Measurements from ENCODE around the gene SAMD13.

The SAMD13 gene

DNA sequence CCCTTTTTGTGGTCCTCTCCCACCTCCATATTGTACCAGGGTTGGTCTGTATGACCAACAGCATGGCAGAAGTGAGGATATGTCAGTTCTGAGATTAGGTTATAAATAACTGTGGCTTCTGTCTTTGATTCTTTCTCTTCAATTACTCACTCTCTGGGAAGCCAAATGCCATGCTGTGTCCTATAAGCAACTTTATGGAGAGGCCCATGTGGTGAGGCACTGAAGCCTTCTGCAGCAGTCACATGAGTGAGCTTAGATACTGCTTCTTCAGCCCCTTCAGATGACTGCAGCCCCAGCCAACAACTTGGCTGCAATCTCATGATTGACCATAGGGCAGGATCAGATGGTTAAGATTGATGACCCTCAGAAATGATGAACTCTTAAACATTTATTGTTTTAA is 34.0 kb upstream of the SAMD13 start:
- Histone ChIP-seq H3K27me3 (no peaks in the 10 kb centered on the region), H3K9me3 (no peaks in the 10 kb centered on the region), H3K4me3 (ENCODE audit: low read depth, low read length) (no peak overlapping the region), H3K4me1 (no peaks in the 10 kb centered on the region), H3K36me3 (no peaks in the 10 kb centered on the region)
- no peak for DNase-seq
- TF ChIP-seq, protein P1, sequence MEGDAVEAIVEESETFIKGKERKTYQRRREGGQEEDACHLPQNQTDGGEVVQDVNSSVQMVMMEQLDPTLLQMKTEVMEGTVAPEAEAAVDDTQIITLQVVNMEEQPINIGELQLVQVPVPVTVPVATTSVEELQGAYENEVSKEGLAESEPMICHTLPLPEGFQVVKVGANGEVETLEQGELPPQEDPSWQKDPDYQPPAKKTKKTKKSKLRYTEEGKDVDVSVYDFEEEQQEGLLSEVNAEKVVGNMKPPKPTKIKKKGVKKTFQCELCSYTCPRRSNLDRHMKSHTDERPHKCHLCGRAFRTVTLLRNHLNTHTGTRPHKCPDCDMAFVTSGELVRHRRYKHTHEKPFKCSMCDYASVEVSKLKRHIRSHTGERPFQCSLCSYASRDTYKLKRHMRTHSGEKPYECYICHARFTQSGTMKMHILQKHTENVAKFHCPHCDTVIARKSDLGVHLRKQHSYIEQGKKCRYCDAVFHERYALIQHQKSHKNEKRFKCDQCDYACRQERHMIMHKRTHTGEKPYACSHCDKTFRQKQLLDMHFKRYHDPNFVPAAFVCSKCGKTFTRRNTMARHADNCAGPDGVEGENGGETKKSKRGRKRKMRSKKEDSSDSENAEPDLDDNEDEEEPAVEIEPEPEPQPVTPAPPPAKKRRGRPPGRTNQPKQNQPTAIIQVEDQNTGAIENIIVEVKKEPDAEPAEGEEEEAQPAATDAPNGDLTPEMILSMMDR (IDR thresholded peaks at IDR 0.05; ENCODE audit: low read depth, low read length) = no peak

DNA sequence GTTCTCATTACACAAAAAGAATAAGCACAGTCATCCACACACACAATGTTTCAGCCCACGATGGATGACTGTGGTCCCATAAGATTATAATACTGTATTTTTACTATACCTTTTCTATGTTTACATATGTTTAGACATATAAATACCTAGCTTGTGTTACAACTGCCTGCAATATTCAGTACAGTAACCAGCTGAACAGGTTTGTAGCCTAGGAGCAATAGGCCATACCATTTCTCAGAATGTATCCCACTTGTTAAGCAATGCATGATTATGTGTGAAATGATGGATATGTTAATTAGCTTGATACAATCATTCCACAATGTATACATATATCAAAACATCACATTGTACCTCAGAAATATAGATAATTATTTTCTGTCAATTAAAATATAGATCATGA is 33.2 kb upstream of the SAMD13 start:
- Histone ChIP-seq H3K4me3 (ENCODE audit: low read depth, low read length) (no peak overlapping the region), H3K9me3 (no peaks in the 10 kb centered on the region), H3K27me3 (no peaks in the 10 kb centered on the region), H3K4me1 (no peaks in the 10 kb centered on the region), H3K36me3 (no peaks in the 10 kb centered on the region)
- DNase-seq = no peak
- TF ChIP-seq, protein P1 (IDR thresholded peaks at IDR 0.05; ENCODE audit: low read depth, low read length) = no peak

DNA sequence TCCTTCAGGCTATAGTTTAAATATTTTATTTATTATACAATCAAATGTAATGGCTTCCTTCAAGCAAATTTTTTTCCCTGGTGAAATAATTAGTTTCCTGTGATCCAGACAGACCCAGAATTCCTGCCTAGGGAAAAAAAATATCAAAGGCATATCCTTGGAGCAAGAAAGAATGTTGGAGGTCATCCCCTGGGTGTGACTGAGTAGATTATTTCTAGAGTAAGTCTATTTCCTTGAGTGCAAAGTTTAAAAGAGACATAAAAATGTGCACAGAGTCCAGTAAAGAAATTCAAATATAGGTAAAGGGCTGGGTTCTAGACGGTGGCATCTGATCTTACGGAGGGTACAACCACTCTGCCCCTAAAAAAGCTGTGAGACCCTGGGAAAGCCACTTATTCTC is 32.2 kb upstream of the SAMD13 start:
- DNase-seq = no peak
- H3K9me3 ChIP-seq = no peaks in the 10 kb centered on the region
- TF ChIP-seq, protein P1 (IDR thresholded peaks at IDR 0.05; ENCODE audit: low read depth, low read length) = no peak
- no peaks in the 10 kb centered on the region for H3K27me3 ChIP-seq
- H3K36me3 ChIP-seq = no peaks in the 10 kb centered on the region
- H3K4me3 ChIP-seq (ENCODE audit: low read depth, low read length) = no peak overlapping the region
- H3K4me1 ChIP-seq = no peaks in the 10 kb centered on the region

DNA sequence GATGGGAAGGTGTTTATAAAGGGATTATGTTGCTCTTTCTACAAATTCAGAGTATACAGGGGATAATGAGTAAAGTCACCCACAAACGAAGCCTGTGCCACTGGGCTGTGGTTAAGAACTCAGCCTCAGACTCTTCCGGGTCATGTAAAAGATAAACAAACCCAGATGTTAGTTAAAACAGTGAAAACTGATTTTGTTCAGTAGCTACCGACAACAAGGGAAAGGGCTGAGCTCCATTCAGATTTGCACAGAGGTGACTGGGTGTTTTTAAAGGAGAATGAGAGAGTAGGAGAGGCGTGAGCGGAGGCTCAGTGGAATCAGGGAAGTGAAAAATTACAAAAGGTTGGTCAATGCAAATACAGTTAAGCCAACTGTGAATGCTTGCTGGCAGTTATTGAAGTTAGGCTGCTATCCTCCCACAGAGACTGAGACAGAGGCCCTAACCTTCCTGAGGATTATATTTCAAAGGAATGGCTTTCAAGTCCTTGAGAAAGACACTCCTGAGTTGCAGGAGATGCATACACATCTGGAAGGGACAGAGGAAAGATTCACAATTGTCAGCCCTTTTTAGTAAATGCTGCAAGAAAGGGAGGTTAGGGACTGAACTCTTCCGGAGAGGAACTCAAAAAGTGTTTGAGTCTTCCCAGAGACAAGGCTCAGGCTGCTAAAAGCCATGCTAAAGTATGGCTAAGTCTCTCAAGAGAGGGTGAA is 29.9 kb upstream of the SAMD13 start:
- Histone ChIP-seq H3K4me3 (ENCODE audit: low read depth, low read length) (no peak overlapping the region), H3K4me1 (no peaks in the 10 kb centered on the region), H3K36me3 (no peaks in the 10 kb centered on the region), H3K27me3 (no peaks in the 10 kb centered on the region), H3K9me3 (no peaks in the 10 kb centered on the region)
- DNase-seq = no peak
- TF ChIP-seq, protein P1 (IDR thresholded peaks at IDR 0.05; ENCODE audit: low read depth, low read length) = no peak

DNA sequence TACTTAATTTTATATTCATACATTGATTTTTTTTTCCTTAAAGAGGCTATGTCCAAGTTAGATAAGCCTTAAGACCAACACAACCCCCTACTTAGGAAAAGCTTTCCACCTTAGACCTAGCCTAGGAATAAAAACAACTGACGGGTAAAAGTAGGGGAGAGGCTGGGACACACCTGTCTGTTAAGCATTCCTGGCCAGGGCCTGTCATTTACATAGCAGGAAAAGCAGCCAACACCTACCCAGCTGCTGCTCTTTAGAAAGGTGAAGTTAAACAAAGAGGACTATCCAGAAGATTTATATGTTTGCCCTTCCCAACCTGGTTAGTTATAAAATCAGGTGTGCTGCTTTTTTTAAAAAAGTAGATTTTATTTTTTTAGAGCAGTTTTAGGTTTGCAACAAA is 29.1 kb upstream of the SAMD13 start:
- H3K4me3 ChIP-seq (ENCODE audit: low read depth, low read length) = no peak overlapping the region
- H3K27me3 ChIP-seq = no peaks in the 10 kb centered on the region
- no peaks in the 10 kb centered on the region for H3K4me1 ChIP-seq
- TF ChIP-seq, protein P1 (IDR thresholded peaks at IDR 0.05; ENCODE audit: low read depth, low read length) = no peak
- H3K9me3 ChIP-seq = no peaks in the 10 kb centered on the region
- DNase-seq = no peak
- H3K36me3 ChIP-seq = no peaks in the 10 kb centered on the region

DNA sequence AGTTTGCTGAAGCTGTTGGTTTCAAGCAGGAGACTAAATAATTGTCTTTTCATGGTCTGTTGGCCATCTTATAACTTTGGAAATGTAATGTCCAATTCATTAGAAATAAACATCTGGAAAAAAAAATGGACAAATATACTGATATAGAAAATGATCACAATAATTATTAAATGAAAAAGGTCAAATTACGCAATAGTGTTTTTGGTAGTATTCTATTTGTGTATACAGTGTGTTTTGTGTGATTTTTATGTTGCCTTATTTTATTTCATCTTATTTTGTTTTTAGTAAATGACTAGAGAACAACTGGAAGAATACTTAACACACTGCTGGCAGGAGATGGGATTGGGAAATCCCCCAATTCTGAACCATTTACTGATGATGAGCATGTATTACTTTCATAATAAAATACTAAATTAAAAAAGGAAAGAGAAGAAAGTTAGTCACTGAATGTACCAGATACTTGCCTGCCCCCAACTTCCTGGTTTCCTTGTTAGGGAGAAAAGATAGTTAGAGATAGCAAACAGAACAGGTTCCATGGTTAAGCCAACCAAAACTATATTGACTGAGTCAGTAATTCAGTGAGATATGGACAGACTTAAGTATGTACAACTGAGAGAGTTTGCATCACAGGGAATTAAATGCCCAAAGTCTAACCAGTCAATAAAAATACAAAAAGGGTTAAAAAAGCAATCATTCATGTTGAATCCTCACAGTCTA is 24.0 kb upstream of the SAMD13 start:
- no peaks in the 10 kb centered on the region for H3K36me3 ChIP-seq
- no peak overlapping the region for H3K4me3 ChIP-seq (ENCODE audit: low read depth, low read length)
- TF ChIP-seq, protein P1 (IDR thresholded peaks at IDR 0.05; ENCODE audit: low read depth, low read length) = no peak
- H3K4me1 ChIP-seq = no peaks in the 10 kb centered on the region
- H3K9me3 ChIP-seq = no peaks in the 10 kb centered on the region
- DNase-seq = no peak
- H3K27me3 ChIP-seq = no peaks in the 10 kb centered on the region
